ENCODE measurements around the gene SMPD3.

The SMPD3 gene

DNA sequence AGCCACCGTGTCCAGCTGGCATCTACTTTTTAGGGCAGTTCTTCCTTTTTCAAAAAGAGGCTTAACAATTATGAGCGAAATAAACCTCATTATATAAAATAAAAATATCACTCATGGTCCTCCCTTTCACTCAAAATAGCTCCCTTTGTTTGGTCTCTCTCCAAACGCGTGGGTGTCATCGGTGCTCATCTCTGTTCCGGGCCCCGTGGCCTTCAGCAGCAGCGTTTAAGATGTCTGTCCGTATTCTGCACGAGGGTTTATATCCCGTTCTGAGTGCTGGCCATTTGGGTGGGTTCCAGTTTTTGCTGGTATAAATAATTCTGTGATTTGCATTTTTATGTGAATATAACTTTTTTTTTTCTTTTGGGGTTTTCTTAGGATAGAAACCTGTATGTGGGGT is 104.1 kb downstream of the SMPD3 start:
- no peak for TF ChIP-seq GATA3 (IDR thresholded peaks at IDR 0.05; ENCODE audit: low read depth, low read length)
- no peak for TF ChIP-seq GATA2 (IDR thresholded peaks at IDR 0.05; ENCODE audit: low read depth, low read length)

DNA sequence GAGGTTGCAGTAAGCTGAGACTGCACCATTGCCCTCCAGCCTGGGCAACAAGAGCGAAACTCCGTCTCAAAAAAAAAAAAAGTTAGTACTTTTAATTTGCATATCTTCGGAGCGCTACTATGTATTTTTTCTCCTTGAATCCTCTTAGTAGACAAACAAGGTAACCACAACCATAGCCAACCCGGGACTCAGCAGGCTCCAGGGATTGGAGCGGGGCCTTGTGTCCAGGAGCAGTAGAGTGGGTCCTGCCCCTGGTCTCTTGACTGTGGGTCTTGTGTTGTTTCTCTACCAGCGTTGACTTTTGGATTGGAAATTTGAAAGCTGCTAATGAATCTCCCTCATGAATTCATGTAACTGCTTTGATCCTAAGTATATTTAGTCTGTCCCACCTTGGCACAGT is 105.2 kb downstream of the SMPD3 start:
- TF ChIP-seq GATA3 (IDR thresholded peaks at IDR 0.05; ENCODE audit: low read depth, low read length) (no peak), GATA2 (IDR thresholded peaks at IDR 0.05; ENCODE audit: low read depth, low read length) (no peak)

DNA sequence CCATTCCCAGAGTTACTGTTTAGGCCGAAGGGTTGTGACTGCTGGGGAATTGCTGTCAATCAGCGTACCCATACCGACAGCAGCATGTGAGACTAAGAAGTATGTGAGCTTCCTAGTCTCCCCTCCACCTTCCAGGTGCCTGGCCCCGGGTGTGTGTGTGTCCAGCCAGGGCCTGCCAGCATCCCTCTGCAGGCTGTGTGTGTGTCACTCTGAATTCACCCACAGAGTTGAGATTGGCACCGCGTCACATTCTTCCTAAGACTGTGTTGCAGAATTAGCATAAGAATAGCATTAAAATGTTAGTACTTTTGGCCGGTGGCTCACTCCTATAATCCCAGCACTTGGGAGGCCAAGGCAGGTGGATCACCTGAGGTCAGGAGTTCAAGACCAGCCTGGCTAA is 105.7 kb downstream of the SMPD3 start:
- no peak for TF ChIP-seq GATA3 (IDR thresholded peaks at IDR 0.05; ENCODE audit: low read depth, low read length)

DNA sequence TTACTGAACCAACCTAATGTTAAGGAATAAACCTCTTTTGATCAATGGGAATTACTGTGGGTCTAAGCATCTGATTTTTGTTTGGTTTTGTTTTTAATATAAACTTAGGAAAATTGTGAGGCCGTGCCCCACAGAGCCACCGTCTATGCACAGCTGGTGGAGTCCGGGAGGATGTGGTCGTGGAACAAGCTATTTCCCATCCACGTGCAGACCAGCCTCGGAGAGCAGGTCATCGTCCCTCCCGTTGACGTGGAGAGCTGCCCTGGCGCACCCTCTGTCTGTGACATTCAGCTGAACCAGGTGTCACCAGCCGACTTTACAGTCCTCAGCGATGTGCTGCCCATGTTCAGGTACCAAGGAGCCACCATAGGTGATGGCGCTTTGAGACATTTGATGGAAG is 109.1 kb downstream of the SMPD3 start:
- TF ChIP-seq GATA2 (IDR thresholded peaks at IDR 0.05; ENCODE audit: low read depth, low read length) (no peak), GATA3 (IDR thresholded peaks at IDR 0.05; ENCODE audit: low read depth, low read length) (no peak)

DNA sequence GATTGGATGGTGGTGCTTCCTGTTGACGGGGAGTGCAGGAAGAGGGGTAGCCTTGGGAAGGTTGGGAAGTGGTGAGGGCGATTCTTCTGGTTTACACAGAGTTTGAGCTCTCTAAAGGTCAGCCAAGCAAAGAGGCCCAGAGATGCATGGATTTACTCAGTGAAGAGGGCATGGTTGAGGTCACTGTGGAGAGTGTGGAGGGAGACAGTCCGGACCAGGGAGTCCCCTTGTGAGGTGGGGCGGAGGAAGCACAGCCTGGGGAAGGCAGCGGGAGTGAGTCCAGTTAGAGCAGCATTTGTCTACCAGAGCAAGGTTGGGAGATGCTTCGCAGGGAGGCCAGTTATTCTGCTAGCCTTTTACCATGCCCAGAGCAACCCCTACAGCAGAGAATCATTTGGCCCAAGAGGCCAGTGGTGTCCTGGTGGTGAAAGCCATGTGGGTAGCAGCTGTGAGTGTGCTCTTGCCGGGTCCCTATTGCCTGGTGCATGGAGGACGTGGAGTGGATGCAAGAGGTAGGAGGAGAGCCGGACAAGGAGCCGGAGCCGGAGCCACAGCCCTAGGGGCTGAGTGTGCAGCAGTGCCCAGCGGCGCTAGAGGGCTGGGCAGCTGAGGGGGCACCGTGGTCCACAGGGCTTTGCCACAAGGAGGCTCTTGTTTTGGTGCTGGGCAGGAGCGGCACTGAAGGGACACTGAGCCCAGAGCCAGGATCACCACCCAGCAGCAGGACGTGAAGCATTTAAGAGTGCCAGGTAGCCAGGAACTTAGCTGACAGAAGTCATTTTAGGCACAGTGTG is 109.8 kb downstream of the SMPD3 start:
- no peak for TF ChIP-seq GATA2 (IDR thresholded peaks at IDR 0.05; ENCODE audit: low read depth, low read length)
- no peak for TF ChIP-seq GATA3 (IDR thresholded peaks at IDR 0.05; ENCODE audit: low read depth, low read length)

DNA sequence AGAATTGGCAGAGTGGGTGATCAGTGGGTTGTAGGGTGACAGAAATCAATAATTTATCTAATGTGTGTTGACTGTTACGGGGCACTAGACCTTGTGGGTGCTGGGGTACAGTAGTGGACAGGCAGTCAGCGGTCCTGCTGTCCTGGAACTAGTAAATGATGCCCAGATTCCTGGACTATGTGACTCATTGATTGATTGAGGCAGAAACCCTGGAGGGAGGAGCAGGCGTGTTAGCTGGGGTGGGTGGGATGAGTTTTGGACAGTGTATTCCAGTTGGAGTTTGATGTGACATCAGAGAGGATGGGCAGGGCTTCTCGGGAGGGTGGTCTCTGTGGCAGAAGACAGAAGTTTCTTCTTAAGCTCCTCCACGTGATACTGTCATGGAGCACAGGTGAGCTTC is 113.1 kb downstream of the SMPD3 start:
- no peak for TF ChIP-seq GATA3 (IDR thresholded peaks at IDR 0.05; ENCODE audit: low read depth, low read length)
- TF ChIP-seq GATA2 (IDR thresholded peaks at IDR 0.05; ENCODE audit: low read depth, low read length), result no peak

DNA sequence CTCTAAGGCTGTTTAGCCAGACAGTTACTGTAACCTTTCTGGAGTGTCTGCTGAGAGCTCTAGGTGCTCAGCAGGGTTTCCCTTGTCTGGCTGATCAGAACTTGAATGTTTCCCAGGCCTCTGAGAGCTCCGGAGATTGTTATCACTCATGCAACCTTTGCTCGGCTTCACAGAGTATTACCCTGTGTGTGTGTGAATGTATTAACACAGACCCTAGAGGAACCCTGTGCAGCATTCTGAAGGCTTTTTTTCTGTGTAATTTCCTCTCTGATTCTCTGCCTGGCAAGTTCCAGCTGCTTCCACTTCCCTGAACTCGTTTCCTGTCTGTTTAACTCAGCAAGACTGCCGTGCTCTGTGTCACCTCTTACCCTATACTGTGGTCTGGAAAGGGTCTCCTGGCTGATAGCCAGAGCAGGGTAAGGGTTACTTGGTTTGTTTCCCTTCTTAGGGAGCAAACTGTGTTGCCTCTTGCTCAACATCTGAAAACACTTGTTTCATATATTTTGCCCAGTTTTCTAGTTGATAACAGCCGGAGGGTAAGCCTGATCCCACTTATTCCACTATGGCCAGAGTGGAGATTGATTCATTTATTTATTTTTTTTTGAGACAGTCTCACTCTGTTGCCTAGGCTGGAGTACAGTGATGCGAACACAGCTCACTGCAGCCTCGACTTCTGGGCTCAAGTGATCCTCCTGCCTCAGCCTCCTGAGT is 115.7 kb downstream of the SMPD3 start:
- peak; percentile 81 for TF ChIP-seq GATA3 (IDR thresholded peaks at IDR 0.05; ENCODE audit: low read depth, low read length)
- peak; percentile 97 for TF ChIP-seq GATA2 (IDR thresholded peaks at IDR 0.05; ENCODE audit: low read depth, low read length)

DNA sequence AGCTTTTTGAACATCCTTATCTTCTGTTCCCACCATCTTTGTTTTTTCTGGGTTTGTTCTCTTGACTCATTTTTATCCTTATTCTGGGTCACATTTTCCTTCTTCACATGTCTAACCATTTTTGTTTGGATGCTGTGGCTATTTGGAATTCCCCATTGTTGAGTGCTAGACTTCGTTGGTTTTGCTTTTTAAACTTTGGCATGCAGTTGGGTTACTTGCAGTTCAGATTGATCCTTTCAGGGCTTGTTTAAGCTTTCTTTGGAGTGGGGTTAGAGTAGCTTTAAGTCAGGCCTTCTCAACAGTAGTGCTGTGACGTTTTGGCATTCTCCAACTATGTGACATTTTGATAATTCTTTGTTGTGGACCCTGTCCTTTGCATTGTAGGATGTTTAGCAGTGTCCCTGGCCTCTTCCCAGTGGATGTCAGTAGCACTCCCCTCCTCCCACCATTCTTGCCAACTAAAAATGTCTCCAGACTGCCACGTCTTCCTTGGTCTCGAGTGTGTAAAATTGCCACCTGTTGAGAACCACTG is 116.4 kb downstream of the SMPD3 start:
- no peak for TF ChIP-seq GATA2 (IDR thresholded peaks at IDR 0.05; ENCODE audit: low read depth, low read length)
- no peak for TF ChIP-seq GATA3 (IDR thresholded peaks at IDR 0.05; ENCODE audit: low read depth, low read length)

DNA sequence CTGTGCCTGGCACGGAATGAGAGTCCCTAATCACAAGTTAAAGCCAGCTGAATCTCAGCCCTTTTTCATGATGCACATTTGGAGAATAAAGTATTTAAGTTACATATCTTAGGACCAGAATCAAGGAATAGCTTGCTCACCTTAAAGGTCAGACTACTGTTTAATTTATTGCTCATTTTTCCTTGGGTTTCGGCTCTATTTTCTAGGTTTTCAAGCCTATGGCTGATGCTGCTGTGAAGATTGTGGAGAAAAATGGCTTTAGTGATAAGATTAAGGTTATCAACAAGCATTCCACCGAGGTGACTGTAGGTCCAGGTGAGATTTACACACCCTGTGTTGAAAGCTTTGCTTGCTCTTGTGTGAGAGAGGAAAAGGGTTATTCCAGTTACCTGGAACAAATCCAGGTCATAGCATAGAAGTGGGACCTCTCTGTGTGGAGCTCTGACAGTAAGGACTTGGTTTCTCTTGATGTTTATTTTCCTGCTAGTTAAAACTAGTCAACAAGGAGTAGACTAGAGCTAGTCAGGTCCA is 119.4 kb downstream of the SMPD3 start:
- no peak for TF ChIP-seq GATA2 (IDR thresholded peaks at IDR 0.05; ENCODE audit: low read depth, low read length)
- no peak for TF ChIP-seq GATA3 (IDR thresholded peaks at IDR 0.05; ENCODE audit: low read depth, low read length)

DNA sequence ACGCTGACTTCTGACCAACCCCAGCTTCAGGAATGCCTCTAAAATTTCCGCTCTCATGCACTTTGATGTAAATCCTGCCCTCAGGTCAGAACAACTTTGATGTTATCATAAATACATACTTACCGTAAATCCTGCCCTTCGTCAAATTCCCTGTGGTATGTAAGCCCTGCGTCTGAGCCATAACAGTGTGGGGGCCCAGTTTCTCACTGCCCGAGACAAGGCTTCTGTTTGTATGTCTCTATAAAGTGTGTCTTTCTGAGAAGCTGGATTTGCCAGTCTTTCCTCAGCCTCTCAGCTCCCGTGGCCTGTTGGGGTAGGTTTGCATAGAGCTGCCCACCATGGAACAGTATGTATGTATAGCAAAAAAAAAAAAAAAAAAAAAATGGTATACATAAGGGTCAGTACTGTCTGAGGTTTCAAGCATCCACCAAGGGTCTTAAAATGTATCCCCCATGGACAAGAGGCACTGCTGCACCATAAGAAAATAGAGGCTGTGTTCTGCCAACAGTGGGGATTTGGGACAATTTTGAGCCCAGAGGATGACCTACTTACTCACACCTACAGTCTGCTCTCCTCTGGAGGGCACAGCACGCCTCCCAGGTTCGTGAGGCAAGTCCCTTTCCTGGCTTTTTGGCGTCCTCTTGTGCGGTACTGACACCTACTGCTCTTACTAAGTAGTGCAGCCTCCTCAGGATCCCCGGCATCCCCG is 120.0 kb downstream of the SMPD3 start:
- TF ChIP-seq GATA2 (IDR thresholded peaks at IDR 0.05; ENCODE audit: low read depth, low read length) (no peak), GATA3 (IDR thresholded peaks at IDR 0.05; ENCODE audit: low read depth, low read length) (no peak)

DNA sequence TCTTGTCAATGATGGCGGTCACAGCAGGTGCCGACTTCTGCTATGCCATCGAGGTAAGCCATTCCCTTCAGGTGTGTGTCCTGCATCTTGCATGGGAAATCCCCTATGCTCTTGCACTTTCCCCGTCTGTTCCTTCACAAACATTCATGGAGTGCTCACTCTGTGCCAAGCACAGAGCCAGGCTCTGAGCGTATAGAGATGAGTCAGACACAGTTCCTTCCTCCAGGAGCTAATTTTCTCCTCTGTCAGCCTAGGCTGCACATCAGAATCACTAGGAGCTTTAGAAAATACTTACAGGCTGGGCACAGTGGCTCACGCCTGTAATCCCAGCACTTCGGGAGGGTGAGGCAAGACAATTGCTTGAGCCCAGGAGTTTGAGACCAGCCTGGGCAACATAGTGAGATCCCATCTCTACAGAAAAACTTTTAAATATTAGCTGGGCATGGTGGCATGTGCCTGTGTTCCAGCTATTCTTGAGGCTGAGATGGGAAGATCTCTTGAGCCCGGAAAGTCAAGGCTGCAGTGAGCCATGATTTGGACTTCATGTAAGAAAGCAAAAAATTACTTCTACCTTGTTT is 123.4 kb downstream of the SMPD3 start:
- no peak for TF ChIP-seq GATA2 (IDR thresholded peaks at IDR 0.05; ENCODE audit: low read depth, low read length)
- no peak for TF ChIP-seq GATA3 (IDR thresholded peaks at IDR 0.05; ENCODE audit: low read depth, low read length)

DNA sequence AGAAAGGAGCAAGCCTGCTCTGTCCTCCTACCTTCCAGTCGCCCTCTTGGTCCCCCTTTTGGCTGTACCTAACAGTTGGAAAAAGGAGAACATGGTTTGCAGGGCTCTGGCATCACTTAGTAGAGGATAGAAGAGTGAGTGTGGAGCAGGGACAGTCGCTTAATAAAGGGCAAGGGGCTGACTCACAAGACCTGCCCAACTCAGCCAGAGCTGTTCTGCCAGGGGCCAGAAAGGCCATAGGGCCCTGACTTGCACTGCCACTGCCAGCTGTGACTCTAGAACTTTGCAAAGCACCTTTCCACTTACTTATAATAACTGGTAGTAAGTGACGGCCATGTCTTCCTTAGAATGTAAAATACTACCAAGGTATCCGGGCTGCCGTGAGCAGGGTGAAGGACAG is 124.0 kb downstream of the SMPD3 start:
- TF ChIP-seq GATA2 (IDR thresholded peaks at IDR 0.05; ENCODE audit: low read depth, low read length), result no peak
- TF ChIP-seq GATA3 (IDR thresholded peaks at IDR 0.05; ENCODE audit: low read depth, low read length), result no peak

DNA sequence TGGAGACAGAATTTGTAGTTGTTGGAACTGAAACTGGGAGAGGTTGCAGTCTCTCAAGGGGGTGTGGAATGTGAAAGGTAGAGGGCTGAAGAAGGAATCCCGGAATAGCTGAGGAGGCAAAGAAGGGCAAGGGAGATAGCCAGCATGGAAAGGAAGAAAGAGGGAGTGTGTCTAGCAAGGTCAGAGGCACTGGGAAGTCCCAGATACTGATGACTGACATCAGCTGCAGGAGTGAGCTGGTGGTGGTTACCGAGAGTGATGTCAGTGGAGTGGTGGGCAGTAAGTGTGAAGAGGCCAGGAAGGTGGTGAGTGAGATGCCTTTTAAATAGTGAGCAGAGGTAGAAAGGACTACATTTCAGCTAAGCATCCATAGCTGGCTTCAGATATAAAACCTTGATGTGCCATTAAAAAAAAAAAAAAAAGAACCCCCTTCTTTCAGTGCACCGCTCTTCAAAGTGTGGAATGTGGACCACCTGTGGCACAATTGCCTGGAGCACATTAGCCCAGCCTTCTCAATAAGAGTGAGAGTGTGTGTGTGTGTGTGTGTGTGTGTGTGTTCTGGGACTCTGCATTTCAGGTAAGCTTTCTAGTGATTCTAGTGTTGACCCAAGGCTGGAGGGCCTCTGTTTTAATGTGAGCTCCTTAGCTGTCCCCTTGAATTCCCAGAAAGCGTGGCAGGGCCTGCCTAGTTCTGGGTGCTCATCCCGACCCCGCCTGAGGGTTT is 129.0 kb downstream of the SMPD3 start:
- no peak for TF ChIP-seq GATA2 (IDR thresholded peaks at IDR 0.05; ENCODE audit: low read depth, low read length)
- TF ChIP-seq GATA3 (IDR thresholded peaks at IDR 0.05; ENCODE audit: low read depth, low read length), result no peak
